Limb (tissue), 2 donors: Measurements from ENCODE around the gene CPD.

Source experiments
- DNase-seq, 2 donors: peaks; one replicate each; pipeline ENCODE4 v3.0.0-alpha.2; 2016; ENCODE audit errors: extremely low spot score in 2 of 2

The CPD gene

GRCh38 chr17:30503558-30503957, 124.8 kb downstream of the CPD start:
- no peak for DNase-seq

- no peak for DNase-seq
These were observed 127.2 kb downstream of the CPD start for GRCh38 chr17:30505868-30506417.

- no peak for DNase-seq
These were observed 127.8 kb downstream of the CPD start for GRCh38 chr17:30506481-30506880.

GRCh38 chr17:30513346-30513745, 134.6 kb downstream of the CPD start:
- DNase-seq: no peak

- no peak for DNase-seq
These were observed 136.3 kb downstream of the CPD start for GRCh38 chr17:30514895-30515596.

GRCh38 chr17:30517786-30518185, 139.1 kb downstream of the CPD start:
- DNase-seq: no peak

GRCh38 chr17:30519166-30519565, 140.4 kb downstream of the CPD start:
- no peak for DNase-seq
